HCT116 (cell line): ENCODE measurements around the gene DENND1A. TPM values are rescaled to one million over a fixed set of nuclear protein-coding genes. Genes with fewer than 3 reads are reported as not detected.

Source experiments
- ATAC-seq: fragments of 200-7000 bp; cut with Tn5 transposase; 2 replicates; pipeline ENCODE4 v1.9.1; 2020; ENCODE audit warnings: mild to moderate bottlenecking, moderate library complexity
- BruUV-seq: library from RNA; stranded (reverse); fragments of 400-500 nt; replicated peaks from 2 replicates; lab custom pipeline; 2021; lab: Mats Ljungman, UMichigan
- CTCF ChIA-PET: fragments of 300-600 bp; sonication (Branson Sonifier 250); formaldehyde crosslinking; loops from one replicate; lab custom pipeline; 2021; ENCODE audit warnings: antibody characterized with exemption; lab: Charles Lee
- POLR2A ChIA-PET: fragments of 300-600, 350-600 bp; sonication (Branson Sonifier 250); formaldehyde crosslinking; loops from one replicate; lab custom pipeline; 2021; ENCODE audit warnings: antibody characterized with exemption; lab: Charles Lee
- RAD21 ChIA-PET, 2 experiments: fragments of 300-600 bp; sonication (Branson Sonifier 250); formaldehyde crosslinking; loops; one replicate each; lab custom pipeline; 2023; ENCODE audit warnings: low total read pairs in 2 of 2; ENCODE audit not compliant: uncharacterized antibody in 2 of 2, unreplicated experiment in 2 of 2, low non-redundant PET in 1 of 2; lab: Charles Lee
- DNase-seq: peaks from one replicate; pipeline ENCODE4 v3.0.0-alpha.2; 2010; ENCODE audit warnings: low read depth, low spot score
- H2AFZ ChIP-seq: fragments of 200-600 bp; shearing (Covaris generic), sonication (generic); 2 replicates; pipeline ENCODE4 v1.6.1; 2017; ENCODE audit warnings: low read depth, mixed run types, mixed read lengths, antibody characterized with exemption, low read length; ENCODE audit not compliant: poor library complexity, severe bottlenecking
- H3K27ac ChIP-seq: 2 replicates; pipeline ENCODE4 v1.5.1; 2012; ENCODE audit warnings: low read depth, low read length
- H3K27me3 ChIP-seq: fragments of 200-600 bp; sonication (generic); 2 replicates; pipeline ENCODE4 v1.6.1; 2016; ENCODE audit warnings: mixed run types, low read length, mixed read lengths; ENCODE audit not compliant: insufficient read depth
- H3K36me3 ChIP-seq, 2 experiments: fragments of 200-500 bp in 1 of 2; fragments of 200-600 bp in 1 of 2; sonication (Bioruptor generic) in 1 of 2; sonication (generic) in 1 of 2; 2 replicates each; pipeline versions ENCODE4 v1.5.1 to v1.6.1; 2014 to 2016; ENCODE audit warnings: low read length in 2 of 2, inconsistent platforms in 1 of 2, mixed read lengths in 1 of 2, mixed run types in 1 of 2; ENCODE audit not compliant: insufficient read depth in 2 of 2, control insufficient read depth in 1 of 2
- H3K4me1 ChIP-seq, 2 experiments: fragments of 200-600 bp in 1 of 2; sonication (generic) in 1 of 2; 2 replicates each; pipeline versions ENCODE4 v1.5.1 to v1.6.1; 2012 to 2017; ENCODE audit warnings: low read length in 2 of 2, inconsistent platforms in 1 of 2, mild to moderate bottlenecking in 1 of 2, mixed read lengths in 1 of 2, mixed run types in 1 of 2, moderate library complexity in 1 of 2; ENCODE audit not compliant: insufficient read depth in 2 of 2, control insufficient read depth in 1 of 2
- H3K4me2 ChIP-seq: fragments of 200-600 bp; sonication (generic); 2 replicates; pipeline ENCODE4 v1.6.1; 2017; ENCODE audit warnings: mixed run types, low read length, mixed read lengths
- H3K4me3 ChIP-seq, 2 experiments: fragments of 200-600 bp in 1 of 2; sonication (generic) in 1 of 2; replicated peaks in 1 of 2; 2 replicates each; pipeline ENCODE4 v1.5.1; 2011 to 2016; ENCODE audit warnings: low read length in 2 of 2, control low read depth in 1 of 2, low read depth in 1 of 2, mild to moderate bottlenecking in 1 of 2, mixed read lengths in 1 of 2, mixed run types in 1 of 2
- H3K79me2 ChIP-seq: fragments of 200-600 bp; sonication (generic); 2 replicates; pipeline ENCODE4 v1.6.1; 2017; ENCODE audit warnings: mild to moderate bottlenecking, mixed run types, low read length, moderate library complexity, mixed read lengths; ENCODE audit not compliant: insufficient read depth
- H3K9ac ChIP-seq: fragments of 200-600 bp; sonication (generic); 2 replicates; pipeline ENCODE4 v1.6.1; 2016; ENCODE audit warnings: low read length, mixed read lengths
- H3K9me2 ChIP-seq: fragments of 200-600 bp; sonication (generic), shearing (Covaris generic); 2 replicates; pipeline ENCODE4 v1.6.1; 2017; ENCODE audit warnings: mixed run types, mild to moderate bottlenecking, moderate library complexity; ENCODE audit not compliant: insufficient read depth
- H3K9me3 ChIP-seq, 2 experiments: fragments of 200-500 bp in 1 of 2; fragments of 200-600 bp in 1 of 2; sonication (Bioruptor generic) in 1 of 2; sonication (generic) in 1 of 2; 2 replicates each; pipeline ENCODE4 v1.6.1; 2014 to 2017; ENCODE audit warnings: low read length in 2 of 2, mixed read lengths in 2 of 2, inconsistent platforms in 1 of 2, low read depth in 1 of 2, mild to moderate bottlenecking in 1 of 2, mixed run types in 1 of 2, moderate library complexity in 1 of 2; ENCODE audit not compliant: control insufficient read depth in 1 of 2, insufficient read depth in 1 of 2
- H4K20me1 ChIP-seq: fragments of 200-600 bp; sonication (generic), shearing (Covaris generic); 2 replicates; pipeline ENCODE4 v1.6.1; 2017; ENCODE audit warnings: mixed run types, mild to moderate bottlenecking, moderate library complexity; ENCODE audit not compliant: insufficient read depth
- EGR1 ChIP-seq: IDR thresholded peaks from 2 replicates; pipeline ENCODE4 v1.6.1; 2012; ENCODE audit warnings: low read depth
- EZH2phosphoT487 ChIP-seq: fragments of 200-600 bp; IDR thresholded peaks from 2 replicates; pipeline ENCODE4 v1.6.1; 2018; ENCODE audit warnings: antibody characterized with exemption, borderline replicate concordance
- FOSL1 ChIP-seq: IDR thresholded peaks from 2 replicates; pipeline ENCODE4 v1.6.1; 2012; ENCODE audit warnings: low read depth
- JUND ChIP-seq: IDR thresholded peaks from 2 replicates; pipeline ENCODE4 v1.6.1; 2012
- SP1 ChIP-seq: IDR thresholded peaks from 2 replicates; pipeline ENCODE4 v1.6.1; 2012; ENCODE audit warnings: low read depth
- TCF7L2 ChIP-seq: IDR thresholded peaks from 2 replicates; pipeline ENCODE4 v1.7.0; 2011; ENCODE audit warnings: borderline replicate concordance, inconsistent platforms; ENCODE audit not compliant: insufficient read depth, insufficient read length; ENCODE audit errors: extremely low read depth
- YY1 ChIP-seq: IDR thresholded peaks from 2 replicates; pipeline ENCODE4 v1.6.1; 2011; ENCODE audit warnings: low read length, low read depth, moderate library complexity, mild to moderate bottlenecking; ENCODE audit not compliant: insufficient replicate concordance; ENCODE audit errors: extremely low read depth
- ZFX ChIP-seq: fragments of 450-650 bp; IDR thresholded peaks from 2 replicates; pipeline ENCODE4 v1.6.1; 2017
- ZNF274 ChIP-seq: fragments of 200-500 bp; sonication (Bioruptor generic); IDR thresholded peaks from 2 replicates; pipeline ENCODE4 v1.6.1; 2014; ENCODE audit warnings: mild to moderate bottlenecking, low read depth, low read length, inconsistent platforms
- intact Hi-C: fragments of 100-400 bp; cut with micrococcal nuclease; formaldehyde crosslinking; loops from 2 replicates; pipeline ENCODE4 v1.10.0; 2022
- total RNA-seq: library from RNA; stranded (reverse); gene quantifications from one replicate; pipeline ENCODE4 v1.2.1, GENCODE V29; 2021; ENCODE audit not compliant: unreplicated experiment
- TF ChIP-seq, protein P1 (sequence below): IDR thresholded peaks from 2 replicates; pipeline ENCODE4 v1.6.1; 2012
- TF ChIP-seq, protein P2 (sequence below): IDR thresholded peaks from 2 replicates; pipeline ENCODE4 v1.6.1; 2011; ENCODE audit warnings: mild to moderate bottlenecking, low read length, moderate library complexity; ENCODE audit not compliant: insufficient replicate concordance; ENCODE audit errors: extremely low read depth

The DENND1A gene
- total RNA-seq, 1 experiment from 2014 or later: 33.0 TPM

DNA sequence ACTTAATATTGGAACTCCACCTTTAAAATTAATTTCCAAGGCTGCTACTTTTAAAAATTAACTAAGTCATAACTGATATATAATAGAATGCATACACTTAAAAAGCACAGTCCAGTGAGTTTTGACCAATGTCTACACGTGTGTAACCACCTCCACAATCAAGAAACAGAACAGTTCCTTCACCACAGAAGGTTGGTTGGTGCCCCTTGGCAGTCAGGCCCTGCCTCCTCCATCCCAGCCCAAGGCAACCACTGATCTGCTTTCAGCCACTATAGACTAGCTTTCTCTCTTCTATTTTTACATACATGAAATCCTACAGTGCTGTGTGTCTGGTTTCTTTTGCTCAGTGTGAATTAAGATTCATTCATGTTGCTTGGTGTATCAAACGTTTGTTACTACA is 358.7 kb downstream of the DENND1A start:
- DNase-seq (no peak), ATAC-seq (no peak)
- Histone ChIP-seq H3K27ac (no peak overlapping the region), H3K9ac (no peak overlapping the region), H3K4me2 (no peak overlapping the region), H3K27me3 (no peaks in the 10 kb centered on the region), H3K79me2 (no peaks in the 10 kb centered on the region), H3K9me2 (no peaks in the 10 kb centered on the region), H2AFZ (no peak overlapping the region), H3K36me3 (no peaks in the 10 kb centered on the region), H3K4me3 (no peak overlapping the region), H4K20me1 (0 out of 2 replicates have a peak, but pooled peaks cover 4% of the 10 kb centered on the region)
- RAD21 ChIA-PET: no interaction called here
- CTCF ChIA-PET: no interaction called here
- no TSS peak for BruUV-seq
- POLR2A ChIA-PET: no interaction called here
- TF ChIP-seq ZFX (no peak), TCF7L2 (no peak), ZNF274 (no peak), JUND (no peak), EZH2phosphoT487 (no peak), EGR1 (no peak), FOSL1 (no peak), SP1 (no peak), YY1 (no peak)
- TF ChIP-seq, protein P1, sequence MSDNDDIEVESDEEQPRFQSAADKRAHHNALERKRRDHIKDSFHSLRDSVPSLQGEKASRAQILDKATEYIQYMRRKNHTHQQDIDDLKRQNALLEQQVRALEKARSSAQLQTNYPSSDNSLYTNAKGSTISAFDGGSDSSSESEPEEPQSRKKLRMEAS: no peak
- TF ChIP-seq, protein P2, sequence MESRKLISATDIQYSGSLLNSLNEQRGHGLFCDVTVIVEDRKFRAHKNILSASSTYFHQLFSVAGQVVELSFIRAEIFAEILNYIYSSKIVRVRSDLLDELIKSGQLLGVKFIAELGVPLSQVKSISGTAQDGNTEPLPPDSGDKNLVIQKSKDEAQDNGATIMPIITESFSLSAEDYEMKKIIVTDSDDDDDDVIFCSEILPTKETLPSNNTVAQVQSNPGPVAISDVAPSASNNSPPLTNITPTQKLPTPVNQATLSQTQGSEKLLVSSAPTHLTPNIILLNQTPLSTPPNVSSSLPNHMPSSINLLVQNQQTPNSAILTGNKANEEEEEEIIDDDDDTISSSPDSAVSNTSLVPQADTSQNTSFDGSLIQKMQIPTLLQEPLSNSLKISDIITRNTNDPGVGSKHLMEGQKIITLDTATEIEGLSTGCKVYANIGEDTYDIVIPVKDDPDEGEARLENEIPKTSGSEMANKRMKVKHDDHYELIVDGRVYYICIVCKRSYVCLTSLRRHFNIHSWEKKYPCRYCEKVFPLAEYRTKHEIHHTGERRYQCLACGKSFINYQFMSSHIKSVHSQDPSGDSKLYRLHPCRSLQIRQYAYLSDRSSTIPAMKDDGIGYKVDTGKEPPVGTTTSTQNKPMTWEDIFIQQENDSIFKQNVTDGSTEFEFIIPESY: no peak
- TF ChIP-seq, all 23 proteins: peak for 0
- intact Hi-C loops: no loop called here
- H3K4me1 ChIP-seq: no peaks in the 10 kb centered on the region
- H3K9me3 ChIP-seq: no peaks in the 10 kb centered on the region; a peak in 1 of 4 replicates
